MM.1S (cell line): ENCODE data around the gene DSPP.

ENCODE experiments used
- DNase-seq: peaks from one replicate; pipeline ENCODE4 v3.0.0-alpha.2; 2015
- H2AFZ ChIP-seq: fragments of 300-600 bp; sonication (generic); 2 replicates; pipeline ENCODE4 v1.6.0; 2016; ENCODE audit warnings: antibody characterized with exemption, low read length
- H3F3A ChIP-seq: fragments of 300-600 bp; sonication (generic); 2 replicates; pipeline ENCODE4 v1.6.1; 2016; ENCODE audit warnings: mild to moderate bottlenecking, antibody characterized with exemption, low read length, moderate library complexity, mixed read lengths; ENCODE audit not compliant: insufficient read depth
- H3K27ac ChIP-seq: fragments of 300-600 bp; sonication (generic); 2 replicates; pipeline ENCODE4 v1.5.1; 2016; ENCODE audit warnings: mild to moderate bottlenecking, low read length
- H3K27me3 ChIP-seq: fragments of 300-600 bp; sonication (generic); replicated peaks from 2 replicates; pipeline ENCODE4 v1.6.0; 2016; ENCODE audit warnings: low read length; ENCODE audit not compliant: insufficient read depth
- H3K36me3 ChIP-seq: fragments of 300-600 bp; sonication (generic); replicated peaks from 2 replicates; pipeline ENCODE4 v1.6.1; 2016; ENCODE audit warnings: mild to moderate bottlenecking, low read length, mixed read lengths; ENCODE audit not compliant: insufficient read depth
- H3K4me1 ChIP-seq: fragments of 300-600 bp; sonication (generic); 2 replicates; pipeline ENCODE4 v1.6.1; 2016; ENCODE audit warnings: low read length, mixed read lengths
- H3K4me2 ChIP-seq: fragments of 300-600 bp; sonication (generic); 2 replicates; pipeline ENCODE4 v1.6.0; 2016; ENCODE audit warnings: low read depth, low read length
- H3K4me3 ChIP-seq: fragments of 300-600 bp; sonication (generic); 2 replicates; pipeline ENCODE4 v1.5.1; 2016; ENCODE audit warnings: low read length, mixed read lengths
- H3K79me2 ChIP-seq: fragments of 300-600 bp; sonication (generic); 2 replicates; pipeline ENCODE4 v1.6.1; 2016; ENCODE audit warnings: mixed run types, low read length, mixed read lengths
- H3K9ac ChIP-seq: fragments of 300-600 bp; sonication (generic); 2 replicates; pipeline ENCODE4 v1.6.1; 2016; ENCODE audit warnings: low read length, mixed read lengths
- H3K9me2 ChIP-seq: fragments of 300-600 bp; sonication (generic); replicated peaks from 2 replicates; pipeline ENCODE4 v1.6.1; 2016; ENCODE audit warnings: mild to moderate bottlenecking, low read length, mixed read lengths; ENCODE audit not compliant: insufficient read depth
- H3K9me3 ChIP-seq: fragments of 300-600 bp; sonication (generic); replicated peaks from 2 replicates; pipeline ENCODE4 v1.6.1; 2016; ENCODE audit warnings: mild to moderate bottlenecking, low read length, mixed read lengths; ENCODE audit not compliant: insufficient read depth
- H4K20me1 ChIP-seq: fragments of 300-600 bp; sonication (generic); 2 replicates; pipeline ENCODE4 v1.6.1; 2016; ENCODE audit warnings: mild to moderate bottlenecking, low read length, moderate library complexity, mixed read lengths; ENCODE audit not compliant: insufficient read depth
- EZH2 ChIP-seq: fragments of 300-600 bp; sonication (generic); optimal IDR thresholded peaks from 2 replicates; pipeline ENCODE3; 2017; ENCODE audit warnings: low read depth, mild to moderate bottlenecking, antibody characterized with exemption, low read length, mixed read lengths
- EZH2phosphoT487 ChIP-seq: fragments of 300-600 bp; sonication (generic); IDR thresholded peaks from 2 replicates; pipeline ENCODE4 v1.6.1; 2018; ENCODE audit warnings: antibody characterized with exemption, low read length
- TF ChIP-seq, protein P1 (sequence below): fragments of 300-600 bp; sonication (generic); IDR thresholded peaks from 2 replicates; pipeline ENCODE4 v1.5.1; 2016; ENCODE audit warnings: antibody characterized with exemption, low read length, mixed read lengths

The DSPP gene

DNA sequence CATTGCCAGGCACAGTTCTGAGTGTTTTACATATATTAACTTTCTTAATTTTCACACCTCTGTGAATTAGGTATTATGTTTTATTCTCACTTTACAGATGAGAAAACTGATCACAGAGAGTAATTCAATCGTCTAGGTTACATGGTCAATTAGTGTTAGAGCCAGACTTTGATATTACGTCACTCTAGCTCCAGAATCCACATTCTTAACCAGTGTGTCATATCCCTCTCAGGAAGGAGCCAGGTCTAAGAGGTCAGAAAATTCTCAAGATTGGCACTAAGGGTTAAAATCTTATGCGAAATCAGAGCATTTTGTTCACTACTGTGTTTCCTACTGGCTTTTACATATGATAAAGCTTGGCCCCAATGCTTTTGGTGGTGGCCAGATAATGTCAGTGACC lies 49.2 kb downstream of the DSPP start:
- no peak for DNase-seq
- H4K20me1 ChIP-seq: no peaks in the 10 kb centered on the region
- no peaks in the 10 kb centered on the region for H3K36me3 ChIP-seq

DNA sequence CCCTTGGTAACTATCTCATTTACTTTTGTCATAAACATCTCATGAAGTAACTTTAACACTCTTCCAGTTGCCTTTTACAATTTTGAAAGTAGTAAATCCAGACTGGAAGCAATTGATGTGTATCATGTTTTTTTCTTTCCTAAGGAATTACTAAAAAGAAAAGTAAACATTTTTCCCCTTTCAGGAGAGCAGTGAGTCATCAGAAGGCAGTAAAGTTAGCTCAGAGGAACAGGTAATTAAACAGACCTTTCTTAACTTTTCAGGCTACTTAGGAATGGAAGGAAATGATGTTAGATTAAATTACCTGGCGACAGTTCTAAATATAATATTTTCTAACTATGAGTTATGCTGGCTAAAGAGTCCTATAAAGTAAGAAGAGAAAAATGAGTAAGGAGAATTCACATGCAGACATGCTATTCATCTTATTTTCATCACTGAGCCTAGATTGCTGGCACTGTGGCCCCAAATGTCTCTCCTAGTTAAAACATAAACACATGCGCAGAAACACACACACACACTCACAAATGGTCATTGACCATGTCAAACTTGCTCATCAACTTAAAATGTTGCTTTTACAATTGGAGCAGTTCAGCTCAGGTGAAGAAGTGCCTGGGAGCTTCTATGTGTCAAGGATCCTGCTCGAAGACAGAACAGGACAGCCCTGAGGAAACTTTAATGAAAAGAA lies 51.1 kb downstream of the DSPP start:
- no peaks in the 10 kb centered on the region for H3K36me3 ChIP-seq
- no peaks in the 10 kb centered on the region for H3K9me2 ChIP-seq
- no peaks in the 10 kb centered on the region for H3K9me3 ChIP-seq
- no peak overlapping the region for H3K4me2 ChIP-seq
- no peaks in the 10 kb centered on the region for H4K20me1 ChIP-seq
- H3K79me2 ChIP-seq: no peaks in the 10 kb centered on the region
- no peaks in the 10 kb centered on the region for H3K27me3 ChIP-seq
- no peak for TF ChIP-seq EZH2phosphoT487
- TF ChIP-seq, protein P1, sequence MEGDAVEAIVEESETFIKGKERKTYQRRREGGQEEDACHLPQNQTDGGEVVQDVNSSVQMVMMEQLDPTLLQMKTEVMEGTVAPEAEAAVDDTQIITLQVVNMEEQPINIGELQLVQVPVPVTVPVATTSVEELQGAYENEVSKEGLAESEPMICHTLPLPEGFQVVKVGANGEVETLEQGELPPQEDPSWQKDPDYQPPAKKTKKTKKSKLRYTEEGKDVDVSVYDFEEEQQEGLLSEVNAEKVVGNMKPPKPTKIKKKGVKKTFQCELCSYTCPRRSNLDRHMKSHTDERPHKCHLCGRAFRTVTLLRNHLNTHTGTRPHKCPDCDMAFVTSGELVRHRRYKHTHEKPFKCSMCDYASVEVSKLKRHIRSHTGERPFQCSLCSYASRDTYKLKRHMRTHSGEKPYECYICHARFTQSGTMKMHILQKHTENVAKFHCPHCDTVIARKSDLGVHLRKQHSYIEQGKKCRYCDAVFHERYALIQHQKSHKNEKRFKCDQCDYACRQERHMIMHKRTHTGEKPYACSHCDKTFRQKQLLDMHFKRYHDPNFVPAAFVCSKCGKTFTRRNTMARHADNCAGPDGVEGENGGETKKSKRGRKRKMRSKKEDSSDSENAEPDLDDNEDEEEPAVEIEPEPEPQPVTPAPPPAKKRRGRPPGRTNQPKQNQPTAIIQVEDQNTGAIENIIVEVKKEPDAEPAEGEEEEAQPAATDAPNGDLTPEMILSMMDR: no peak
- TF ChIP-seq EZH2: no peak
- H3K9ac ChIP-seq: no peak overlapping the region
- DNase-seq: no peak
- H3K4me1 ChIP-seq: no peaks in the 10 kb centered on the region
- no peak overlapping the region for H3K4me3 ChIP-seq
- H2AFZ ChIP-seq: no peak overlapping the region
- H3F3A ChIP-seq: no peaks in the 10 kb centered on the region
- H3K27ac ChIP-seq: no peak overlapping the region

More for the DNA sequence above, 49.2 kb downstream of the DSPP start:
- no peaks in the 10 kb centered on the region for H3K4me1 ChIP-seq
- no peaks in the 10 kb centered on the region for H3K27me3 ChIP-seq
- no peaks in the 10 kb centered on the region for H3K79me2 ChIP-seq
- no peak overlapping the region for H3K9ac ChIP-seq
- H3K4me3 ChIP-seq: no peak overlapping the region
- no peaks in the 10 kb centered on the region for H3K9me2 ChIP-seq
- TF ChIP-seq EZH2 (no peak), EZH2phosphoT487 (no peak)
- TF ChIP-seq, protein P1: no peak
- no peaks in the 10 kb centered on the region for H3K9me3 ChIP-seq
- H3F3A ChIP-seq: no peaks in the 10 kb centered on the region
- no peak overlapping the region for H3K4me2 ChIP-seq
- H3K27ac ChIP-seq: no peak overlapping the region
- no peak overlapping the region for H2AFZ ChIP-seq

DNA sequence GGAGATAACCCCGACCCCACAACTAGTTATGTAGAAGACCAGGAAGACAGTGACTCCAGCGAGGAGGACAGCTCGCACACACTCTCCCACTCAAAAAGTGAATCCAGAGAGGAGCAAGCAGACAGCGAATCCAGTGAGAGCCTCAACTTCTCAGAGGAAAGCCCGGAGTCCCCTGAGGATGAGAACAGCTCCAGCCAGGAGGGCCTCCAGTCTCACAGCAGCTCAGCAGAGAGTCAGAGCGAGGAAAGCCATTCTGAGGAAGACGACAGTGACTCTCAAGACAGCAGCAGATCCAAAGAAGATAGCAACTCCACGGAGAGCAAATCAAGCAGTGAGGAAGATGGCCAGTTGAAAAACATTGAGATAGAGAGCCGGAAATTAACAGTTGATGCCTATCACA lies 54.5 kb downstream of the DSPP start:
- H3K9me2 ChIP-seq: no peaks in the 10 kb centered on the region

More for the DNA sequence above, 54.5 kb downstream of the DSPP start:
- no peak overlapping the region for H3K4me3 ChIP-seq
- TF ChIP-seq EZH2phosphoT487 (no peak), EZH2 (no peak)
- TF ChIP-seq, protein P1: no peak
- H3K27me3 ChIP-seq: no peaks in the 10 kb centered on the region
- no peak overlapping the region for H3K9ac ChIP-seq
- no peak overlapping the region for H2AFZ ChIP-seq
- no peaks in the 10 kb centered on the region for H3K36me3 ChIP-seq
- H3K4me2 ChIP-seq: no peak overlapping the region
- H3K9me3 ChIP-seq: no peaks in the 10 kb centered on the region
- no peak for DNase-seq
- H3K4me1 ChIP-seq: no peaks in the 10 kb centered on the region
- no peak overlapping the region for H3K27ac ChIP-seq
- no peaks in the 10 kb centered on the region for H3F3A ChIP-seq
- H3K79me2 ChIP-seq: no peaks in the 10 kb centered on the region
- no peaks in the 10 kb centered on the region for H4K20me1 ChIP-seq
